Left lung (tissue), 14 donors: ENCODE results near the gene SMIM38. TPM values are rescaled to one million over a fixed set of nuclear protein-coding genes. Genes with fewer than 3 reads are reported as not detected.
A peak's percentile ranks its signal among the peaks of the same experiment; 100 is the strongest.

ENCODE experiments used
- ATAC-seq: fragments of 200-7000 bp; cut with Tn5 transposase; one replicate; pipeline ENCODE4 v1.9.1; 2020; ENCODE audit warnings: moderate library complexity
- DNase-seq, 4 donors: peaks; one replicate each; pipeline ENCODE4 v3.0.0-alpha.2; 2013 to 2020
- H3K27ac ChIP-seq, 2 donors: fragments of 200-600 bp; sonication (generic) in 1 of 2; one replicate each; pipeline versions ENCODE4 v1.5.0 to v1.8.0; 2020 to 2021
- H3K27me3 ChIP-seq, 2 donors: fragments of 200-600 bp; sonication (generic) in 1 of 2; one replicate each; pipeline versions ENCODE4 v1.5.0 to v1.8.0; 2020 to 2021
- H3K36me3 ChIP-seq, 2 donors: fragments of 200-600 bp; sonication (generic) in 1 of 2; one replicate each; pipeline versions ENCODE4 v1.5.0 to v1.8.0; 2020 to 2021
- H3K4me1 ChIP-seq, 2 donors: fragments of 200-600 bp; one replicate each; pipeline ENCODE4 v1.8.0; 2021
- H3K4me3 ChIP-seq, 2 donors: fragments of 200-600 bp; sonication (generic) in 1 of 2; one replicate each; pipeline versions ENCODE4 v1.5.0 to v1.8.0; 2020 to 2021; ENCODE audit warnings: mild to moderate bottlenecking in 1 of 2
- H3K9me3 ChIP-seq, 2 donors: fragments of 200-600 bp; sonication (generic) in 1 of 2; one replicate each; pipeline versions ENCODE4 v1.5.0 to v1.8.0; 2020 to 2021
- CTCF ChIP-seq, 2 donors: fragments of 200-600 bp; sonication (generic) in 1 of 2; IDR thresholded peaks; one replicate each; pipeline versions ENCODE4 v1.5.0 to v1.8.0; 2021; ENCODE audit warnings: antibody characterized with exemption in 2 of 2
- intact Hi-C, 2 donors: fragments of 100-400 bp; cut with DNase I; formaldehyde crosslinking; loops; one replicate each; pipeline versions ENCODE4 v1.11.2 to v1.14.2; 2022
- long read RNA-seq, 12 donors: library from polyadenylated mRNA in 2 of 12; unstranded in 2 of 12; transcript quantifications; one replicate each; pipeline ENCODE4 v2.0.0 and lab custom pipeline, GENCODE V29; 2019 to 2026
- polyA plus RNA-seq, 6 donors: library from polyadenylated mRNA; unstranded; fragments of 120-200 nt; gene quantifications; one replicate each; pipeline ENCODE4 v1.2.1, GENCODE V29; 2013; ENCODE audit not compliant: insufficient read length in 6 of 6
- total RNA-seq, 2 donors: library from RNA; stranded (reverse); fragmentation: NEBNext Ultra II Directional; extraction: Animal tissue kit (Norgen Biotek cat#: 25700); gene quantifications; one replicate each; pipeline ENCODE4 v1.2.1, GENCODE V29; 2021
- donor health status: DM: no; HTN: yes; CAD: no.
- donor health status: DM: no; HTN: no; CAD: no.

The SMIM38 gene
- total RNA-seq = under 1 TPM; 0.09 to 0.24 TPM
- 1 to 10 TPM in 2 of 6 donors, under 1 TPM in 4; 0.41 to 1.3 (median 0.79) TPM for polyA plus RNA-seq
- long read RNA-seq, donor 1 = 0 reads
- long read RNA-seq, donor 2 = 0 reads
- long read RNA-seq, donor 3 = 0 reads
- long read RNA-seq, donor 4 = 0 reads
- long read RNA-seq, donor 5 = 0 reads
- long read RNA-seq, donor 6 = 0 reads
- long read RNA-seq, donor 7 = 0 reads
- long read RNA-seq, donor 8 = 0 reads
- long read RNA-seq, donor 9 = 0 reads
- long read RNA-seq, donor 10 = 0 reads
- long read RNA-seq, donor 11 = 0 reads
- long read RNA-seq, donor 12 = 0 reads

- ATAC-seq (no peak), DNase-seq (no peak)
- Histone ChIP-seq H3K36me3 (no peaks in the 10 kb centered on the region), H3K27ac (no peak within 1 kb of the TSS), H3K27me3 (peaks cover 0 to 12% of the 10 kb centered on the region in 2 donors), H3K9me3 (peaks cover 0 to 2% of the 10 kb centered on the region in 2 donors), H3K4me3 (no peak within 1 kb of the TSS), H3K4me1 (peaks cover 9 to 17% of the 10 kb centered on the region in 2 donors)
- intact Hi-C loops = no loop called here
- TF ChIP-seq CTCF (IDR thresholded peaks at IDR 0.05) = no peak
Measured at GRCh38 chr11:69155302-69156234, at the start of gene SMIM38. Gene SMIM38, plus strand, starts transcription at chr11:69155935. Its CDS starts 1,912 bp downstream, at chr11:69157847.

- ATAC-seq = peak; percentile 62
- peak in 3 of 4 donors; percentile 70 to 81 (median 74) for DNase-seq
- no peak for TF ChIP-seq CTCF (IDR thresholded peaks at IDR 0.05)
- Histone ChIP-seq H3K9me3 (no peaks in the 10 kb centered on the region), H3K4me1 (peaks cover 3 to 20% of the 10 kb centered on the region in 2 donors), H3K27me3 (no peaks in the 10 kb centered on the region), H3K27ac (peak overlapping the region in 1 of 2 donors; percentile 18), H3K36me3 (no peaks in the 10 kb centered on the region), H3K4me3 (no peak overlapping the region)
- intact Hi-C loops = loop anchor here in 1 of 2 donors (10.0 kb wide), 1 partner anchor 539 kb away; the partner anchor contains the start of gene CCND1
Measured at GRCh38 chr11:69106031-69106811, 49.5 kb upstream of the SMIM38 start.

- intact Hi-C loops = loop anchor here in 1 of 2 donors (10.0 kb wide), 1 partner anchor 537 kb away; the partner anchor contains the start of gene CCND1
- ATAC-seq (no peak), DNase-seq (no peak)
- no peak overlapping the region for H3K27ac ChIP-seq
- H3K36me3 ChIP-seq = no peaks in the 10 kb centered on the region
- peaks cover 3 to 15% of the 10 kb centered on the region in 2 donors for H3K4me1 ChIP-seq
- no peak overlapping the region for H3K4me3 ChIP-seq
- no peak for TF ChIP-seq CTCF (IDR thresholded peaks at IDR 0.05)
- H3K27me3 ChIP-seq = no peaks in the 10 kb centered on the region
- no peaks in the 10 kb centered on the region for H3K9me3 ChIP-seq
Measured at GRCh38 chr11:69107413-69107812, 48.3 kb upstream of the SMIM38 start.

- ATAC-seq (no peak), DNase-seq (peak in 1 of 4 donors; percentile 44)
- no peak overlapping the region for H3K4me3 ChIP-seq
- intact Hi-C loops = loop anchor here in 1 of 2 donors (10.0 kb wide), 1 partner anchor 537 kb away; the partner anchor contains the start of gene CCND1
- no peak overlapping the region for H3K27ac ChIP-seq
- no peaks in the 10 kb centered on the region for H3K36me3 ChIP-seq
- H3K4me1 ChIP-seq = peaks cover 3 to 15% of the 10 kb centered on the region in 2 donors
- TF ChIP-seq CTCF (IDR thresholded peaks at IDR 0.05) = no peak
- H3K27me3 ChIP-seq = no peaks in the 10 kb centered on the region
- no peaks in the 10 kb centered on the region for H3K9me3 ChIP-seq
Measured at GRCh38 chr11:69108030-69108429, 47.7 kb upstream of the SMIM38 start.
